GM21423 (cell line): ENCODE results near the gene SIRT2.

Experiments
- ATAC-seq: cut with Tn5 transposase; IDR thresholded peaks from one replicate; pipeline ENCODE4 v1.9.1; 2021; ENCODE audit warnings: mild to moderate bottlenecking, moderate library complexity; ENCODE audit not compliant: unreplicated experiment

SIRT2 gene

DNA sequence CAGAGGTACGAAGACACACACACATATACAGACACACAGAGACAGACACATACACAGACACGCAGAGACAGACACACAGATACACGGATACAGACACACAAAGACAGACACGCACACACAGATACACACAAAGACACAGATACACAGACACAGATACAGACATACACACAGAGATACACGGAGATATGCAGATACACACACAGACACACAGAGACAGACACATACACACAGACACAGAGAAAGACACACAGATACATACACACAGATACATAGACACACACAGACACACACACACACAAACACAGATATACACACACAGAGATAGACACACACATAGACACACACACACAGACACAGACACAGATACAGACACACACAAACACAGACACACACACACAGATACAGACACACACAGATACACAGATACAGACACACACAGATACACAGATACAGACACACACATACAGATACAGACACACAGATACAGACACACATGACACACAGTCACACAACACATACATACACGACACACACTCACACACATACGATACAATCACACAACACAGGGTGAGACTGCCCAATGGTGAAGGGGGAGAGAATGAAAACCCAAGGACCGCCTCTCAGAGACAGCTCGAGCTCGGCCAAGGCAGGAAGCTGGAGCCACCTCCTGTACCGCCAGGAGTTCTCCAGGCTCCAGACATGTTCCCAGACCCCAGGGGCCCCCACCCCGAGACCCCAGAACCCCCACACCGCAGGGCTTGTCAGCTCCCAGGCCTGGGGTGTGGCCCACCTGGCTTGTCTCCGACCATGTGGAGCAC, 21.4 kb upstream of the SIRT2 start:
- ATAC-seq: no peak

DNA sequence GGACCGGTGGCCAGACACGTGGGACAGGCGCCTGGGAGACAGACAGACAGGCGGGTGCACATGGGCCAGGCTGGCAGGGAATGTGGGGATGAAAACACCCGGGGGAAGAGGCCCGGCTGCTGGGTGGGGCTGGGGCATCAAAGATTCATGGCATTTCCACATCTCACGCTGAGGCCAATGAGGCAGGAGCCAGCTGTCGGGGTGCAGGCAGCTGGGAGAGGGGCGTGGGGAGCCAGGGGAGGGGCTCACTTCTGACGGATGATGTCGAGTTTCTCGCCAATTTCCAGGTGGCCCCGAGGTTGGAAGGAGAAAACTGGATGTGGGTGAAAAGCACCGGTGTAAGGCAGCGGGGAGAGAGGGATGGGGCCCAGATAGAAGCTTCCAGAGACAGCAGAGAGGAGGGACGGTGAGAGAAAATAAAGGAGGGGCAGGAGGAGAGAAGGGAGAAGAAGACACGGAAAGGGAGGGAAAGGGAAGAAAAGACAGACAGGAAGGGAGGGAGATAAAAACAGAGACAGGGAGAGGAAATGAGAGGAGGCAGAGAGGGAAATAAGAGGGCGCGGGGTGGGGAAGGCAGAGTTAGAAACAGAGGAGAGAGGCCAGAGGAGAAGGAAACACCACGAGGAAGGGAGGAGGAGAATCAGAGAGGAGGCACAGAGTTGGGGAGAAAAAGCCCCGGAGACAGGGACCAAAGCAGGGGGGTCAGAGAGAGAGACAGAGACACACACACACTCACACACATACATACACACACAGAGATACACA, 20.6 kb upstream of the SIRT2 start:
- no peak for ATAC-seq

DNA sequence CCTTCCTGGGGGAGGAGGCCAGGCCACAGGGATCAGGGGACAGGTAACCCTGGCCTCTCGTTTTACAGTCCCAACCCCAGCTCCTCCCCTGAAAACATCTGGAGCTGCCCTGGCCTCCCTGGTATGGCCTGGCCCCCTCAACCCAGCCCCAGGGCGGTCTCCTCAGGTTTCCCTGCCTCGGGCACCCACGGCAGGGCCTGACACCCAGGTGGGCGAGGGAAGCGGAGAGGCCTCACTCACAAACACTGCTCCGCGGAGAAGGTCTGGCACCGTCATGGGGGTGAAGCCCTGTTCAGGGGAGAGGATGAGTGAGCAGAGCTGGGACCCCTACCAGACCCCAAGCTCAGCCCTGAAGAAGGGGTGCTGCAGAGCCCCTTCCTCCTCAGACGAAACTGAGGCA, 19.1 kb upstream of the SIRT2 start:
- no peak for ATAC-seq

DNA sequence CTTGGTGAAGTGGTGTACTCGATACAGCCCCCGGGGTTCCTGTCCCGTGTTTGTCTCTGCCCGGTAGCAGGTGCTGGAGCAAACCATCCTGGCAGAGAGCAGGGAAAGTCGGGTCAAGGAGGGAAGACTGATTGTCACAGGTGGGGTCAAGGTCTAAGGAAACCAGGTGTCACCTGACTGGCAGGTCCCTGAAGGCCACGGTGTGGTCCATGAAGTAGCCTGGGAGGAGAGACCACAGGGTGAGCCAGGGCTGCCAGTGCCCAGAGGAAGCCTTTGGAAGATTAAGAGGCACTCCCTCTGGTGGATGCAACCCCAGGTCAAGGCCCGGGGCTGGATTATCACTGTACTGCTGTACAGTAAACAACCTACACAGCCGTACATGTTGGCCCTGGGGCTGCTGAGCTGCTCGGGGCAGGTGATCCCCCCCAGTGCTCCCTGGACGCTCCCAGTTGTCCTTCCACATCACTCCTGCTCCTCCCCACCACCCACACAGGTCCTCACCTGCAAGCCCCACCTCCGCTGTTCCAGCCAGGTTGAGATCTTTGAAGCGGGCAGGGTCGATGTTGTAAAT, 18.6 kb upstream of the SIRT2 start:
- ATAC-seq: no peak

DNA sequence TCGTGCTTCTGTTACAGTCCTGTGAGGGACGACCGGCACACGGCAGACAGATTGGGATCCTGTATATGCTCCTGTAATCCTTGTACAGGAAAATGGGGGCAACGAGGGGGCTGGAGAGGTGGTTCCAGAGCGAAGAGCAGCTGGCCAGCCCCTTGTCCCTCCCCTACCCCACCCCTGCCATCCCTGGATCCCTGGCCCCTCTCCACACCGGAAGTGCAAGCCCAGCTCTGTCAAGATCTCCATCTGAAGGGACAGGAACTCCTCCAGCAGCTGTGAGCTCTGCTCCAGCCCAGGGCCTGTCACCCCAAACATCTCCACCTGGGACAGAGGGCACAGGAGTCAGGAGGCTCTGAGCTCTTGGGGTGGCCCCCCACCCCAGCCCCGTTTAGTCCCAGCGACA, 18.1 kb upstream of the SIRT2 start:
- ATAC-seq: no peak

DNA sequence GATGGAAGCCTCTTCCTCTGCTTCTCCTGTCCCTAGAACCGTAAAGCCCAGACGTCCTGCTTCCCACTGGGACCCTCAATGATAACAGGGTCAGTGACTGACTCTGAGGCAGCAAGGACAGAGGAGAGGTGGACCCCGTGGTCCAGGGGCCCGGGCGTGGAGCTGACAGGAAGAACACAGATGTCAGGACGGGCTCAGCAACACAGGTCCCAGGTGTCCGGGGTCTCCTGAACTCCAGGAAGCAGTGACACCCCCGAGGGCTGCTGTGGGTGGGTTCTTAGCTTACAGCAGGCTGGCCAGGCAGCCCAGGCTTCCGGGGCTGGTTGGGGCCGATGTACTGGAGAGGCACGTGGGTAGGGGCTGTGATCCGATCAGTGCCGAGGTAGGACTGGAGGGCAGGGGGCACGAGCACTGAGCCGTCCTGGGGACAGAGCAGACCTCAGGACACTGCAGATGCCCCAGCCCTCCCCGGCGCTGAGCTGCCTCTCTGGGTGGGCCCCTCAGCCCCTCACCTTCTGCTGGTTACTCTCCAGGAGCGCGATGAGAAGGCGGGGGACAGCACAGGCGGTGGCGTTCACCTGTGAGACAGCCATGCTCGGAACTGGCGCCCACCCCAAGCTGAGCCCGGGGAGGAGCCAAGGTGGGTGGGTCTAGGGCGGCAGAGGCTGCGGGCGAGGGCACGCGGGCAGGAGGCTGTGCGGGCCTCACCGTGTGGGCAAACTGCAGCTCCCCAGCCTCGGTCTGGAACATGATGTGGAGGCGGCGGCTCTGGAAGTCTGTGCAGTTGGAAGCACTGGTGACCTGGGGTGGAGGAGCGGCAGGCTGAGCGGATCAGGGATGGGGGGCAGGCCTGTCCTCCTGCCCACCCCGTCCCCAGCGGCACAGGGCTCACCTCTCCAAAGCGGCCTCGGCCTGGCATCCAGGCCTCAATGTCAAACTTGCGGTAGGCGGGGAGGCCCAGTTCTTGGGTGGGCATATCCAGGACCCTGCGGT, 16.2 kb upstream of the SIRT2 start:
- ATAC-seq: no peak

DNA sequence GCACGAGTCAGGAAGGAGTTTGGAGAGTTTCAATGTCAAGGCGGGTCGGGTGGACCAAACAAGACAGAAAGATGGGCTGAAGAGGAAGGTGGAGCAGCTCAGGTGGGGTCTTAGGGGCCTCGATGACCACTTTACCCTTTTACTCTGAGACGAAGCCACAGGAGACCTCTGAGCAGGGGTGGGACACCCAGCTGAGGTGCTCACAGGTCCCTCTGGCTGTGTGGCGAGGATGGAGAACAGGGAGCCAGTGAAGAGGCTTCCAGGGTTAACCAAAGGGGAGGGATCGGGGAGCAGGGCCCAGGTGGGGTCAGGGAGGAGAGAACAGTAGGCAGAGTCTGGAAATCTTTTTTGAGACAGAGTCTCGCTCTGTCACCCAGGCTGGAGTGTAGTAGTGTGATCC, 14.5 kb upstream of the SIRT2 start:
- no peak for ATAC-seq

DNA sequence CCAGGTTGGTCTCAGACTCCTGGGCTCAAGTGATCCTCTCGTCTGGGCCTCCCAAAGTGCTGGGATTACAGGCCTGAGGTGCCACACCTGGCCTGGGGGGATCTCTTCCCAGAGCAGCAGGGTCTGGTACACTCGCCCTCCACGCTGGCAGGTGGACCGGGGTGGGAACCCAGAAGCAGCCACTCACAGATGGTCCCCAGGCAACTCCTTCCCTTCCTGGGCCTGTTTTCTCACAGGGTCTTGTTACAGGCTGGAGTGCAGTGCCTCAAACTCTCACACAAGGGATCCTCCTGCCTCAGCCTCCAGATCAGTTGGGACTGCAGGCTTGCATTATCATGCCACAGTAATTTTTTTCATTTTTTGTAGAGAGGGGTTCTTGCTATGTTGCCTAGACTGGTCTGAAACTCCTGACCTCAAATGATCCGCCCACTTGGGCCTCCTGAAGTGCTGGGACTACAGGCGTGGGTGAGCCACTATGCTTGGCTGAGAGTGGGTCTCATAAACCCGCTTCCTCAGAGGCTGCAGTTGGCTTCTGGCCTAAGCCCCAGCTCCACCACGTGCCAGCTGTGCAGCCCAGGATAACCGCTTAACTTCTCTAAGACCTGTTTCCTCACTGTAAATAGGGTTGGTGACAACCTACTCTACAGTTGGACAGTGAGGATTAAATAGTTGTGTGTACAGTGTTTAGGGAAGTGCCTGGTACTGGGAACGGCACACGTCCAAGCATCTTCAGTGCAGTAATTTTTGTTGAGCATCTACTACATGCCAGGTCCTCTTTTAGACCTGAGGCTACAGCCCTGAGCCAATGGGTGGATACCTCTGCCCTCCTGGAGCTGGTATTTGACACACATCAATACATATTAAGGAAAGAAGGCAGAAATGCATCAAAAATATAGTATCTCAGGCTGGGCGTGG, 13.4 kb upstream of the SIRT2 start:
- ATAC-seq: no peak

DNA sequence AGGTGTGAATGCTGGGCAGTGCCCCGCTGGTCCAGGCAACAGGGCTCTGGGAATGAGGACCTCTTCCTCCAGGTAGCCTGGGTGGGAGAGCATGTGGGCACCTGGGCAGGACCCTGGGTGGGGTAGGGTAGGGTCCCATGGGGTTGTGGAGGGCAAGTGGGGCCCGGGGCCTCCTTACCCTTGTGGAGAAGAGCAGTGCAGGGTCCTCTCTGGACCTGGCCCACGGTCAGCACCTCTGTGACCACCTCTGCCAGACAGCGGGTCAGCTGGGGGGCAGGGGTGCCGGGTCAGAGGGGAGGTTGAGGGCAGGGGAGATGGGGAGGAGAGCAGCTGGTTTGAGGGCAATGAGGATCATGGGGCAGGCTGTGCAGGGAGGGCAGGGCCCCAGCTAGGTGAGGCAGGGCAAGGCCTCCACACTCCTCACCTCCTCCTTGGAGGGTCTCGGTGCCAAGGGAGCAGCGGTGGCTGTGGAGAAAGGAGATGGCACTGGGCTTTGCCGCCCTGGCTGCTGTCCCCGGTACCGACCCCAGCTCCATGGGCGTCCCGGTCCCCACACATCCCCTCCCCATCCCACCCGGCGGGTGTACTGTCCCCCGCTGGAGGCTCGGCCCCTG, 12.1 kb upstream of the SIRT2 start:
- no peak for ATAC-seq

DNA sequence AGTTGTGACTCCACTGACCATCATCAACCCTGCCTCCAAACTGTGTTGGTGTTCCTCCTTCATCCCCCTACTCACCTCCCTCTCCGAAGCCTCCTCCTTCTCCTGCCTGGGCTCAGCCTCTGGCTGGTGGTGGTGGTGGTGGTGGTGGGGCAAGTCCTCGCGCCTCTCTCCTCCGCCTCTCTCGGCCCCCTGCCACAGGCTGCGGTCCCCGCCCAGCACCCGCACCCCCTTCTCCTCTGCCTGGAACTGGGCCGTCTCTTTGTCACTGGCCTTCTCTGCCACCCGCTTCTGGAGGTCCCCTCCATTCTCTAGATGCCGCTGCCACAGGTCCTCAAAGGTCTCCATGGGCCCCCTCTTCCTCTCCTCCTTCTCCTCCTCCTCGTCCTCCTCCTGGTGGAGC, 11.1 kb upstream of the SIRT2 start:
- no peak for ATAC-seq

DNA sequence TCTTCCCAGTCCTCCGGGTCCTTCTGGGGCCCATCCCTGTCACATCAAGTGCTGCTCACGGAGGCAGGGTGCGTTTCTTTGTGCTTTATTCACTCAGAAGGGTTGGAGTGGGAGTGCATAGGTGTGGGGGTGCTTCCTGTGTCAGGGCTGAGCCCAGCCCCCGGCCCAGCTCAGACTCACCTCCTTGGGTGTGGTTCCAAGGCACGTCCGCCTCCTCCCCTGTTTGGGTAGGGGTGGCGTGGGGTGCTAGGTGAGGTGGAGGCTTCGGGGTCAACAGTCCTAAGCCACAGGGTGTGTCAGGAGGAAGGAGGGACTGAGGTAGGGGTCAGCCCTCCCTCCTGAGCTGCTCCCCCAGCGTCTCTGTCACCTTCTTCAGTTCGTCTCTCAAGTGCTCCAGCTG, 9.5 kb upstream of the SIRT2 start:
- ATAC-seq: no peak

DNA sequence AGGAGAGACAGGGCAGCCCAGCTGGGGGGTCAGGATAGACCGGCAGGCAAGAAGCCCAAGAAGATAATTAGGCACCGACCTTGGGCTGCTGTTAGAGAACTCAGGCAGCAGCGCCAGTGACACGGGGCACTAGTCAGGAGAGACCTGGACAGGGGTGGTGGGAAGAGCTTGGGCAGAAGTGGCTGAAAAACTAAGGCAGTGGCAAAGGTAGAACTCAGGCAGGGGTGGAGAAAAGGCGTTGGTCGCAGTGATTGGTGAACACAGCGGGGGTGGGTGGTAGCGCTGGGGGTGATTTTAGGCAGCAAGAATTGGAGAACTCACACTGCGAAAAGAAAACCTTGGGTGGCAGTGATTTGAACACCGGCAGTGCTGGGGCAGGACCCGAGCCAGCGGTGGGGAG, 8.3 kb upstream of the SIRT2 start:
- no peak for ATAC-seq

DNA sequence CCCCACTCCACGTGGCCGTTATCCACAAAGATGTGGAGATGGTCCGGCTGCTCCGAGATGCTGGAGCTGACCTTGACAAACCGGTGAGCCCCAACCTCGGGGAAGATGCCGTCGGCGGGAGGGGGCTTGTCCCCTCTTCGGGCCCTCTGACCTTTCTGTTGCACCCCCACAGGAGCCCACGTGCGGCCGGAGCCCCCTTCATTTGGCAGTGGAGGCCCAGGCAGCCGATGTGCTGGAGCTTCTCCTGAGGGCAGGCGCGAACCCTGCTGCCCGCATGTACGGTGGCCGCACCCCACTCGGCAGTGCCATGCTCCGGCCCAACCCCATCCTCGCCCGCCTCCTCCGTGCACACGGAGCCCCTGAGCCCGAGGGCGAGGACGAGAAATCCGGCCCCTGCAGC, 7.8 kb upstream of the SIRT2 start:
- no peak for ATAC-seq

DNA sequence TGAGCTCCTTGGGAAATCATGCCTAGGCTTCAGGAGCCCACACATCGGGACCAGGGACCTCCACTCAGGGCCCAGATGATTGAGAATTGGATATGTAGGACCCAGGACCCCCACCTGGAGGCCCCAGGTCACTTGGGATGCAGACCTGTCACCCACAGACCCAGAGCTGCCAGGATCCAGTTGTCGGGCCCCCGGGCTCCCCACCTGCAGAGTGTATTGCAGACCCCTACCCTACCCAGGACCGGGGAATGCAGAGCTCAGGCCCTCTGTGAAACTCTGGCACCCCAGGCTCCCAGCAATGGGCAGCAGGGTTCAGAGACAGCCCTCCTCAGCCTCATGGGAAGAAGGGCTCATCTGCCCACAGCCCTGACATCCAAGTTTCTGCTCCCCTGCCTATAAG, 6.2 kb upstream of the SIRT2 start:
- no peak for ATAC-seq

DNA sequence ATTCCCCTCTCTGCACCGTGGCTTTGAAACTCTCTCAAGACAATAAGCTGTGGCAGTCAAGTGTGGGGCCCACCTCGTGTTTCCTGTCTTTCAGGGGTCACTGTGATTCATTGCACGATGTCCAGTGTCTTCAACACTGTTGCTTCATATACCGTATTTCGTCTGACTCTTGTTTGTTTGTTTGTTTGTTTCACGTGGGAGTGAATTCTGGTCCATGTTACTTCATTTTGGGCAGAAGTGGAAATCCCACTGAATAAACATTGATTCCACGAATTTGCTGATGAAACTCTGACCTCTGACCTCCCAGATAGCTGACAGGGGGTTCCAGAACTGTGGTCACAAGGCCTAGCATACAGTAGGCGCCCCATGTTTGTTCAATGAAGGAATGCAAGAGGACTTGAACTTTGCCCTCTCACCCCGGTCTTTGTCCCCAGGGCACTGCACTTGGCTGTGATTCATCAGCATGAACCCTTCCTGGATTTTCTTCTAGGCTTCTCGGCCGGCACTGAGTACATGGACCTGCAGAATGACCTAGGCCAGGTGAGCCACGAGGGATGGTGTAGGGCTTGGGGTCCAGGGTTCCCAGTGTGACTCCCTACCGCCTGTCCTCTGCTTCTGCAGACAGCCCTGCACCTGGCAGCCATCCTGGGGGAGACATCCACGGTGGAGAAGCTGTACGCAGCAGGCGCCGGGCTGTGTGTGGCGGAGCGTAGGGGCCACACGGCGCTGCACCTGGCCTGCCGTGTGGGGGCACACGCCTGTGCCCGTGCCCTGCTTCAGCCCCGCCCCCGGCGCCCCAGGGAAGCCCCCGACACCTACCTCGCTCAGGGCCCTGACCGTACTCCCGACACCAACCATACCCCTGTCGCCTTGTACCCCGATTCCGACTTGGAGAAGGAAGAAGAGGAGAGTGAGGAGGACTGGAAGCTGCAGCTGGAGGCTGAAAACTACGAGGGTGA, 5.4 kb upstream of the SIRT2 start:
- no peak for ATAC-seq

DNA sequence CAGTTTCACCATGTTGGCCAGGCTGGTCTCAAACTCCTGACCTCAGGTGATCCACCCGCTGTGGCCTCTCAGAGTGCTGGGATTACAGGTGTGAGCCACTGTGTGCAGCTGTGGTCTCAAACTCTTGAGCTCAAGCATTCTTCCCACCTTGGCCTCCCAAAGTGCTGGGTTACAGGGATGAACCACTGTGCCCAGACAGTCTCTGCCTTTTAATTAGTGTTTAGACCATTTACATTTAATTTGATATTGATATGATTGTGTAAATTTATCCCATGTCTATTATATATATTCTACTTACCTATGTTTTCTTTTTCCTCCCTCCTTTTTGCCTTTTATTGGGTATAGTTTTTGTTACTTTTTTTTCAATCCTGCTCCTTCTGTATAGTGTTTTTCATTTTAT, 2.3 kb upstream of the SIRT2 start:
- no peak for ATAC-seq

DNA sequence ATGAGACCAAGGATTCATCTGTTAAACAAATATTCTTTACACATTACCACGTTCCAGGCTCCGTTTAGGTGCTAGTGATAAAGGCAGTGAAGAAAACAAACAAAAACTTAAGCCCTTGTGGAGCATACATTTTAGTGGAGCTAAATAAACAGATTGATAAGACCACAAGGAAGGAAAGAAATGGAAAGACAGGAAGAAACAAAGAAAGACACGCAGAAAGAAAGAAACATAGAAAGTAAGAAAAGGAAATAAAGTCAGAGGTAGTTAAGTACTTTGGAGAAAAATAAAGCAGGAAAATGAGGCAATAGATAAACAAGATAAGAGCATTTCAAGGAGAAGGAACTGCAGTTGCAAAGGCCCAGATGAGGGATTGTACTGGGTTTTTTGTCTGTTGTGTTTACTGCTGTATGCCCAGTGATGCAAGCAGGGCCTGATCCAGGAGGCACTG, 1.3 kb upstream of the SIRT2 start:
- no peak for ATAC-seq

DNA sequence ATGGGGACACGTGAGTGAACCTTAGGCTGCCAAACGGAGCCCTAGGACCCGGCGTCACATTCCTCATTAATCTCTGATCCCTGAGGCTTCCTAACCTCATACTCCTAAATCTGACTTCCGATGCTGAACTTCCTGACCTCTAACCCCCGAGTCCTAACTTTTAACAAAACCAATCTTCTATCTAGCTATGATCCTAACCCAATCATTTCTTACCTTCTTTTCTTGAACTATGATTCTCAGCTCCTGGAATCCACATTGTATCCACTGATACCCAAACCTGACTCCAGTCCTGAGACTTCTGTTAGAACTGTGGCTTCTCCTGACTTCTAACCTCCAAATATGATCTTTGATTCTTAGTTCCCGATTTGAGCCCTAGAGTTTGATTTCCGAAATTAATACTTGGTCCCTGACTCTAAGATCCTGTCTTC, 798 bp upstream of the SIRT2 start:
- no peak for ATAC-seq
